PC-9 (cell line): ENCODE data around the gene ZNF311.

Experiments
- EZH2 ChIP-seq: fragments of 200-600 bp; sonication (generic); IDR thresholded peaks from 2 replicates; pipeline ENCODE4 v1.8.0; 2017; ENCODE audit warnings: antibody characterized with exemption, low read depth
- TF ChIP-seq, protein P1 (sequence below): fragments of 200-600 bp; sonication (generic); conservative IDR thresholded peaks from 2 replicates; pipeline ENCODE4 v1.6.1; 2017; ENCODE audit warnings: mixed run types, antibody characterized with exemption, mild to moderate bottlenecking, moderate library complexity

DNA sequence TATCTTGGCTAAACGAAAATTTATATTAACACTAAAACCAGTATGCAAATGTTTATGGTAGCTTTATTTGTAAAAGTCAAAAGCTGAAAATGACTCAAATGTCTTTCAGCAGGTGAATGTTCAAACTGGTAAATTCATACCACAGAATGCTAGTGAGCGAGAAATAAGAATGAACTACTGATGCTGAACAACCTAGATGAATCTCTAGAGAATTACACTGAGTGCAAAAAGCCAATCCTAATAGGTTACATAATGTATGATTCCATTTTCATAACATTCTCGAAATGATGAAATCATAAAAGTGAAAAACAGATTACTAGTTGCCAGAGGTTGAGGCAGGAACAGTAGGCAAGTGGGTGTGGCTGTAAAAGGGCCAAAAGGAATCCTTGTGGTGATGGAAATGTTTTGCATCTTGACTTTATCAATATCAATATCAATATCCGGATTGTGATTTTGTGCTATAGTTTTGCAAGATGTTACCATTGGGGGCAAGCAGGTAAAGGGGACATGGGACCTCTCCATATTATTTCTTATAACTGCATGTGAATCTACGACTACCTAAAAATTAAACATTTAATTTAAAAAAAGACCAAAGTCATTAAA lies 26.1 kb downstream of the ZNF311 start:
- TF ChIP-seq, protein P1, sequence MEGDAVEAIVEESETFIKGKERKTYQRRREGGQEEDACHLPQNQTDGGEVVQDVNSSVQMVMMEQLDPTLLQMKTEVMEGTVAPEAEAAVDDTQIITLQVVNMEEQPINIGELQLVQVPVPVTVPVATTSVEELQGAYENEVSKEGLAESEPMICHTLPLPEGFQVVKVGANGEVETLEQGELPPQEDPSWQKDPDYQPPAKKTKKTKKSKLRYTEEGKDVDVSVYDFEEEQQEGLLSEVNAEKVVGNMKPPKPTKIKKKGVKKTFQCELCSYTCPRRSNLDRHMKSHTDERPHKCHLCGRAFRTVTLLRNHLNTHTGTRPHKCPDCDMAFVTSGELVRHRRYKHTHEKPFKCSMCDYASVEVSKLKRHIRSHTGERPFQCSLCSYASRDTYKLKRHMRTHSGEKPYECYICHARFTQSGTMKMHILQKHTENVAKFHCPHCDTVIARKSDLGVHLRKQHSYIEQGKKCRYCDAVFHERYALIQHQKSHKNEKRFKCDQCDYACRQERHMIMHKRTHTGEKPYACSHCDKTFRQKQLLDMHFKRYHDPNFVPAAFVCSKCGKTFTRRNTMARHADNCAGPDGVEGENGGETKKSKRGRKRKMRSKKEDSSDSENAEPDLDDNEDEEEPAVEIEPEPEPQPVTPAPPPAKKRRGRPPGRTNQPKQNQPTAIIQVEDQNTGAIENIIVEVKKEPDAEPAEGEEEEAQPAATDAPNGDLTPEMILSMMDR, result no peak
- TF ChIP-seq EZH2, result no peak
